GM23338 (cell line): ENCODE measurements around the gene RIC3.

Source experiments
- CREB1 ChIP-seq: fragments of 250-450 bp; sonication (Bioruptor Pico); IDR thresholded peaks from 2 replicates; pipeline ENCODE4 v1.5.0; 2020; ENCODE audit warnings: low read depth, mild to moderate bottlenecking, moderate library complexity
- EZH2 ChIP-seq: fragments of 200-600 bp; sonication (generic); IDR thresholded peaks from one replicate; pipeline ENCODE4 v1.8.0; 2017; ENCODE audit warnings: antibody characterized with exemption, mild to moderate bottlenecking, low read depth; ENCODE audit not compliant: unreplicated experiment
- EZH2phosphoT487 ChIP-seq: fragments of 200-600 bp; sonication (generic); IDR thresholded peaks from one replicate; pipeline ENCODE4 v1.8.1; 2018; ENCODE audit warnings: antibody characterized with exemption; ENCODE audit not compliant: unreplicated experiment
- JUNB ChIP-seq: IDR thresholded peaks from one replicate; pipeline ENCODE4 v1.6.1; 2016; ENCODE audit warnings: antibody characterized with exemption; ENCODE audit not compliant: unreplicated experiment
- POLR2AphosphoS5 ChIP-seq: IDR thresholded peaks from 2 replicates; pipeline ENCODE4 v1.6.1; 2016; ENCODE audit warnings: antibody characterized with exemption, low read depth
- TF ChIP-seq, protein P1 (sequence below), 2 experiments: fragments of 200-600 bp in 1 of 2; sonication (generic) in 1 of 2; conservative IDR thresholded peaks; 2 replicates each; pipeline versions ENCODE4 v1.5.1 to v1.6.1; 2016 to 2017; ENCODE audit warnings: antibody characterized with exemption in 2 of 2, low read depth in 2 of 2, mild to moderate bottlenecking in 2 of 2, moderate library complexity in 1 of 2
- TF ChIP-seq, protein P2 (sequence below): IDR thresholded peaks from one replicate; pipeline ENCODE4 v1.6.1; 2018; ENCODE audit warnings: antibody characterized with exemption; ENCODE audit not compliant: unreplicated experiment

DNA sequence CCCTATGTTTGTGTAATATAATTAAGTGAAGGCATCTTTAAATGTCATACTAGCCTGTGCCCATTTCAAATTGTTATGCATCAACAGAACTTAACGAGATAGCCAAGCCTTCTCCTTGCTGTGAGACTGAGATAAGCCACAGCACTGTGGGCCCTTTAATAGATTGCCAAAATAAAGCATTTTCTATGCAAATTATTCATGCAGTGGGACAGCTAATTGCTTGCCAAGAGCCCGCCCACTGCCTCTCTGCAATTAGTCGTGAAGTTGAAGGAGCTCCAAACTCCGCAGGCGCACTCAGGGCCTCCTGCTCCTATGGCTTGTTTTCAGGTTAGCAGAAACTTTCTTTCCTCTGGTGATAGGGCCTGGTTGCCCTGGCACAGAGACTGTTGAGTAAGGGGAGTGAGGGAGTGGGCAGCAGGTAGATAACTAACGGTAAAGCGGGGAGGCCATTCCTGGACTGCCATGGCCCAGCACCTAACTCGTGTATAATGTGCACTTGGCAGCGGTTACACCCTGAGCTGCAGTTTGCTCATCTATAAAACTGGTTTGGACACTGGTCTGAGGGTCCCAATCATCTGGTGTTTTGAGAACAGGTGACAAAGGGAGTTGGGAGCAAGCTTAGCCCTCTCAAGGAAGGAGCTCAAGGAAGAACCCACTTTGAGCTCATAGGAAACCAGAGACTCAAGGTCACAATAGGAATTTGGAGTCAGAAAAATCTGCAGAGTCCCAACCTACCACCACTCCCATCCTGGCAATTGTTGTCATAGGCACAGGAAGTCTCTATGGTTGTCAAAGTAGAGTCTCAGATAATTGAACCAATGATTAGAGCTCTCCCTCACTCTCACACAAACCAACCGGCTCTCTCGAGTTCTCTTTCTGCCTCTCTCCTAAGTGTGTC, 33.9 kb upstream of the RIC3 start:
- TF ChIP-seq, protein P1, sequence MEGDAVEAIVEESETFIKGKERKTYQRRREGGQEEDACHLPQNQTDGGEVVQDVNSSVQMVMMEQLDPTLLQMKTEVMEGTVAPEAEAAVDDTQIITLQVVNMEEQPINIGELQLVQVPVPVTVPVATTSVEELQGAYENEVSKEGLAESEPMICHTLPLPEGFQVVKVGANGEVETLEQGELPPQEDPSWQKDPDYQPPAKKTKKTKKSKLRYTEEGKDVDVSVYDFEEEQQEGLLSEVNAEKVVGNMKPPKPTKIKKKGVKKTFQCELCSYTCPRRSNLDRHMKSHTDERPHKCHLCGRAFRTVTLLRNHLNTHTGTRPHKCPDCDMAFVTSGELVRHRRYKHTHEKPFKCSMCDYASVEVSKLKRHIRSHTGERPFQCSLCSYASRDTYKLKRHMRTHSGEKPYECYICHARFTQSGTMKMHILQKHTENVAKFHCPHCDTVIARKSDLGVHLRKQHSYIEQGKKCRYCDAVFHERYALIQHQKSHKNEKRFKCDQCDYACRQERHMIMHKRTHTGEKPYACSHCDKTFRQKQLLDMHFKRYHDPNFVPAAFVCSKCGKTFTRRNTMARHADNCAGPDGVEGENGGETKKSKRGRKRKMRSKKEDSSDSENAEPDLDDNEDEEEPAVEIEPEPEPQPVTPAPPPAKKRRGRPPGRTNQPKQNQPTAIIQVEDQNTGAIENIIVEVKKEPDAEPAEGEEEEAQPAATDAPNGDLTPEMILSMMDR (conservative IDR thresholded peaks at IDR 0.05; ENCODE audit: low read depth in 2 of 2) = no peak
- TF ChIP-seq POLR2AphosphoS5 (no peak), CREB1 (CRISPR knock-in tag) (no peak), EZH2 (no peak), EZH2phosphoT487 (no peak), JUNB (no peak)
- TF ChIP-seq, protein P2, sequence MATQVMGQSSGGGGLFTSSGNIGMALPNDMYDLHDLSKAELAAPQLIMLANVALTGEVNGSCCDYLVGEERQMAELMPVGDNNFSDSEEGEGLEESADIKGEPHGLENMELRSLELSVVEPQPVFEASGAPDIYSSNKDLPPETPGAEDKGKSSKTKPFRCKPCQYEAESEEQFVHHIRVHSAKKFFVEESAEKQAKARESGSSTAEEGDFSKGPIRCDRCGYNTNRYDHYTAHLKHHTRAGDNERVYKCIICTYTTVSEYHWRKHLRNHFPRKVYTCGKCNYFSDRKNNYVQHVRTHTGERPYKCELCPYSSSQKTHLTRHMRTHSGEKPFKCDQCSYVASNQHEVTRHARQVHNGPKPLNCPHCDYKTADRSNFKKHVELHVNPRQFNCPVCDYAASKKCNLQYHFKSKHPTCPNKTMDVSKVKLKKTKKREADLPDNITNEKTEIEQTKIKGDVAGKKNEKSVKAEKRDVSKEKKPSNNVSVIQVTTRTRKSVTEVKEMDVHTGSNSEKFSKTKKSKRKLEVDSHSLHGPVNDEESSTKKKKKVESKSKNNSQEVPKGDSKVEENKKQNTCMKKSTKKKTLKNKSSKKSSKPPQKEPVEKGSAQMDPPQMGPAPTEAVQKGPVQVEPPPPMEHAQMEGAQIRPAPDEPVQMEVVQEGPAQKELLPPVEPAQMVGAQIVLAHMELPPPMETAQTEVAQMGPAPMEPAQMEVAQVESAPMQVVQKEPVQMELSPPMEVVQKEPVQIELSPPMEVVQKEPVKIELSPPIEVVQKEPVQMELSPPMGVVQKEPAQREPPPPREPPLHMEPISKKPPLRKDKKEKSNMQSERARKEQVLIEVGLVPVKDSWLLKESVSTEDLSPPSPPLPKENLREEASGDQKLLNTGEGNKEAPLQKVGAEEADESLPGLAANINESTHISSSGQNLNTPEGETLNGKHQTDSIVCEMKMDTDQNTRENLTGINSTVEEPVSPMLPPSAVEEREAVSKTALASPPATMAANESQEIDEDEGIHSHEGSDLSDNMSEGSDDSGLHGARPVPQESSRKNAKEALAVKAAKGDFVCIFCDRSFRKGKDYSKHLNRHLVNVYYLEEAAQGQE = no peak
